ENCODE measurements around the gene MLLT3. TPM values are rescaled to one million over a fixed set of nuclear protein-coding genes. Genes with fewer than 3 reads are reported as not detected.

MLLT3 gene
- total RNA-seq, 1 experiment from 2014 or later, result 7.0 TPM

DNA sequence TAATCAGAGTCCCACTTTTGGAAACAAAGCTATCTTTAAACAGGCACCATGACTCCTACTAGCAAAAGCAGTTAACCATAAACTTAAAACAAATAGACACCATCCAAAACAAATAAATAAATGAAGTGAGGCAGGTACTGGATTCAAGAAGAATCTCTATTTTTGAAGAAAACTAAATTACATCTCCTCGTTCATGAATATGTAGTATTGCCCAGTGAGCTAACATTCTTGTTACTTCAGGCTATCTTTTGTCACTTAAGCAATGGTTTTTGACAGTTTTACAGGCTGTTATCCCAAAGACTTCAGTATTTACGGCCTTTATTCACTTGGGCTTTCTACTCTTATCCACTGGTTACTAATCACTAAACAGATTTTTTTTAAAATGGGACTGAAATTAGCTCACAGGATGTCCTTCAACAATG, 242.5 kb downstream of the MLLT3 start:
- Mint-ChIP-seq H3K27me3 (ENCODE audit: low read depth) (no peaks in the 10 kb centered on the region), H3K9me3 (no peaks in the 10 kb centered on the region), H3K36me3 (no peaks in the 10 kb centered on the region), H3K4me1 (peaks cover 12% of the 10 kb centered on the region), H3K27ac (no peak overlapping the region), H3K4me3 (no peak overlapping the region)
- TF ChIP-seq PRRX2 (CRISPR knock-in tag; IDR thresholded peaks at IDR 0.05), result no peak
- TF ChIP-seq FOXK1 (CRISPR knock-in tag; IDR thresholded peaks at IDR 0.05), result no peak
- TF ChIP-seq TEAD1 (CRISPR knock-in tag; IDR thresholded peaks at IDR 0.05), result no peak
- TF ChIP-seq HMGA2 (CRISPR knock-in tag; IDR thresholded peaks at IDR 0.05), result no peak
- TF ChIP-seq NFYB (CRISPR knock-in tag; conservative IDR thresholded peaks at IDR 0.05; ENCODE audit: low read depth), result no peak
- ATAC-seq (no peak), DNase-seq (ENCODE audit: low spot score) (no peak)
- POLR2A ChIA-PET, result interaction anchor here (0.7 kb wide), 1 partner anchor 14 kb away, joined by 3 read pairs; no protein-coding TSS in a partner anchor
- CTCF ChIA-PET, result interaction anchor here (0.8 kb wide), 1 partner anchor 12 kb away, joined by 3 read pairs; no protein-coding TSS in a partner anchor

DNA sequence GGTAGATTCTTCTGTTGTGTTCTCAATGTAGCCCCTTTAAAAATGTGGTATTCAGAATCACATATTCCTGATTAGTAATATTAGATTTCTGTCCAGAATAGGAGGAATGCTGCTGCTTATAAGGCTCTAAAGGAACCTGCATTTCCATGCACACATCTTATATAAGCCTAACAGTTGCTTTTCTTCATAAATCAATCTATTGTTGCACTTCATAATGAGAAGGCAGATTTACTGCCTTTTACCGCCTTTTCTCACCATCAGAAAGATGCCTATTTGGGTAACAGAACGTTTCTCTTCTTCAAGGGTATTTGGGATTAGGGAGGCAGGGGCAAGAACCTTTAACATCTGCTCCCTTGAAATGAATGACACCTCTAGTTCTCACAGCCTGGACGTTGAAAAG, 243.4 kb downstream of the MLLT3 start:
- no peaks in the 10 kb centered on the region for H3K27me3 Mint-ChIP-seq (ENCODE audit: low read depth)
- no peaks in the 10 kb centered on the region for H3K9me3 Mint-ChIP-seq

More for the DNA sequence above, 243.4 kb downstream of the MLLT3 start:
- POLR2A ChIA-PET, result no interaction called here
- CTCF ChIA-PET, result no interaction called here
- TF ChIP-seq ZNF317 (CRISPR knock-in tag; IDR thresholded peaks at IDR 0.05; ENCODE audit: borderline replicate concordance, low read depth) (no peak), MXD4 (CRISPR knock-in tag; IDR thresholded peaks at IDR 0.05; ENCODE audit: borderline replicate concordance) (no peak), RELA (CRISPR knock-in tag; IDR thresholded peaks at IDR 0.05; ENCODE audit: borderline replicate concordance) (no peak), SOX15 (CRISPR knock-in tag; IDR thresholded peaks at IDR 0.05) (no peak), NFATC4 (CRISPR knock-in tag; IDR thresholded peaks at IDR 0.05) (no peak), ZNF121 (CRISPR knock-in tag; IDR thresholded peaks at IDR 0.05) (no peak), JUN (CRISPR knock-in tag; IDR thresholded peaks at IDR 0.05) (no peak), ZNF396 (CRISPR knock-in tag; IDR thresholded peaks at IDR 0.05; ENCODE audit: borderline replicate concordance) (no peak), ZNF219 (CRISPR knock-in tag; IDR thresholded peaks at IDR 0.05; ENCODE audit: borderline replicate concordance) (no peak), SMAD4 (CRISPR knock-in tag; IDR thresholded peaks at IDR 0.05) (no peak), E2F4 (CRISPR knock-in tag; IDR thresholded peaks at IDR 0.05; ENCODE audit: borderline replicate concordance, low read depth) (no peak), TEAD1 (CRISPR knock-in tag; IDR thresholded peaks at IDR 0.05) (no peak), TP53 (CRISPR knock-in tag; IDR thresholded peaks at IDR 0.05) (no peak), TCF7 (CRISPR knock-in tag; IDR thresholded peaks at IDR 0.05; ENCODE audit: low read depth) (no peak), STAT6 (CRISPR knock-in tag; conservative IDR thresholded peaks at IDR 0.05; ENCODE audit: low read depth) (no peak), KAT7 (CRISPR knock-in tag; IDR thresholded peaks at IDR 0.05; ENCODE audit: borderline replicate concordance) (no peak), HMGXB4 (CRISPR knock-in tag; IDR thresholded peaks at IDR 0.05) (no peak)
- TF ChIP-seq, protein P1, sequence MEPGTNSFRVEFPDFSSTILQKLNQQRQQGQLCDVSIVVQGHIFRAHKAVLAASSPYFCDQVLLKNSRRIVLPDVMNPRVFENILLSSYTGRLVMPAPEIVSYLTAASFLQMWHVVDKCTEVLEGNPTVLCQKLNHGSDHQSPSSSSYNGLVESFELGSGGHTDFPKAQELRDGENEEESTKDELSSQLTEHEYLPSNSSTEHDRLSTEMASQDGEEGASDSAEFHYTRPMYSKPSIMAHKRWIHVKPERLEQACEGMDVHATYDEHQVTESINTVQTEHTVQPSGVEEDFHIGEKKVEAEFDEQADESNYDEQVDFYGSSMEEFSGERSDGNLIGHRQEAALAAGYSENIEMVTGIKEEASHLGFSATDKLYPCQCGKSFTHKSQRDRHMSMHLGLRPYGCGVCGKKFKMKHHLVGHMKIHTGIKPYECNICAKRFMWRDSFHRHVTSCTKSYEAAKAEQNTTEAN (CRISPR knock-in tag; IDR thresholded peaks at IDR 0.05), result no peak
- TF ChIP-seq, protein P2, sequence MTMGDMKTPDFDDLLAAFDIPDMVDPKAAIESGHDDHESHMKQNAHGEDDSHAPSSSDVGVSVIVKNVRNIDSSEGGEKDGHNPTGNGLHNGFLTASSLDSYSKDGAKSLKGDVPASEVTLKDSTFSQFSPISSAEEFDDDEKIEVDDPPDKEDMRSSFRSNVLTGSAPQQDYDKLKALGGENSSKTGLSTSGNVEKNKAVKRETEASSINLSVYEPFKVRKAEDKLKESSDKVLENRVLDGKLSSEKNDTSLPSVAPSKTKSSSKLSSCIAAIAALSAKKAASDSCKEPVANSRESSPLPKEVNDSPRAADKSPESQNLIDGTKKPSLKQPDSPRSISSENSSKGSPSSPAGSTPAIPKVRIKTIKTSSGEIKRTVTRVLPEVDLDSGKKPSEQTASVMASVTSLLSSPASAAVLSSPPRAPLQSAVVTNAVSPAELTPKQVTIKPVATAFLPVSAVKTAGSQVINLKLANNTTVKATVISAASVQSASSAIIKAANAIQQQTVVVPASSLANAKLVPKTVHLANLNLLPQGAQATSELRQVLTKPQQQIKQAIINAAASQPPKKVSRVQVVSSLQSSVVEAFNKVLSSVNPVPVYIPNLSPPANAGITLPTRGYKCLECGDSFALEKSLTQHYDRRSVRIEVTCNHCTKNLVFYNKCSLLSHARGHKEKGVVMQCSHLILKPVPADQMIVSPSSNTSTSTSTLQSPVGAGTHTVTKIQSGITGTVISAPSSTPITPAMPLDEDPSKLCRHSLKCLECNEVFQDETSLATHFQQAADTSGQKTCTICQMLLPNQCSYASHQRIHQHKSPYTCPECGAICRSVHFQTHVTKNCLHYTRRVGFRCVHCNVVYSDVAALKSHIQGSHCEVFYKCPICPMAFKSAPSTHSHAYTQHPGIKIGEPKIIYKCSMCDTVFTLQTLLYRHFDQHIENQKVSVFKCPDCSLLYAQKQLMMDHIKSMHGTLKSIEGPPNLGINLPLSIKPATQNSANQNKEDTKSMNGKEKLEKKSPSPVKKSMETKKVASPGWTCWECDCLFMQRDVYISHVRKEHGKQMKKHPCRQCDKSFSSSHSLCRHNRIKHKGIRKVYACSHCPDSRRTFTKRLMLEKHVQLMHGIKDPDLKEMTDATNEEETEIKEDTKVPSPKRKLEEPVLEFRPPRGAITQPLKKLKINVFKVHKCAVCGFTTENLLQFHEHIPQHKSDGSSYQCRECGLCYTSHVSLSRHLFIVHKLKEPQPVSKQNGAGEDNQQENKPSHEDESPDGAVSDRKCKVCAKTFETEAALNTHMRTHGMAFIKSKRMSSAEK (CRISPR knock-in tag; IDR thresholded peaks at IDR 0.05; ENCODE audit: borderline replicate concordance), result no peak
- H3K4me3 Mint-ChIP-seq, result no peak overlapping the region
- no peaks in the 10 kb centered on the region for H3K36me3 Mint-ChIP-seq
- DNase-seq (ENCODE audit: low spot score) (no peak), ATAC-seq (no peak)
- no peak overlapping the region for H3K27ac Mint-ChIP-seq
- peaks cover 12% of the 10 kb centered on the region for H3K4me1 Mint-ChIP-seq
